Mesenchymal stem cell (in vitro differentiated cells and primary cell): ENCODE measurements around the gene IPCEF1.

Experiments
- DNase-seq: peaks from one replicate; pipeline ENCODE4 v3.0.0-alpha.2; 2013
- H2AFZ ChIP-seq: one replicate; pipeline ENCODE4 v1.6.1; 2013; ENCODE audit warnings: low read depth, mild to moderate bottlenecking, control low read depth, inconsistent platforms, low read length, moderate library complexity
- H2AK5ac ChIP-seq: 2 replicates; pipeline ENCODE4 v1.6.1; 2013; ENCODE audit warnings: low read length, moderate library complexity, mild to moderate bottlenecking, inconsistent platforms; ENCODE audit not compliant: severe bottlenecking
- H2BK120ac ChIP-seq: one replicate; pipeline ENCODE4 v1.6.1; 2013; ENCODE audit warnings: low read depth, mild to moderate bottlenecking, inconsistent platforms, low read length, moderate library complexity
- H2BK12ac ChIP-seq, 2 experiments: one replicate each; pipeline ENCODE4 v1.6.1; 2013; ENCODE audit warnings: inconsistent platforms in 2 of 2, low read length in 2 of 2, mild to moderate bottlenecking in 2 of 2, moderate library complexity in 2 of 2, control low read depth in 1 of 2
- H2BK15ac ChIP-seq: one replicate; pipeline ENCODE4 v1.6.1; 2013; ENCODE audit warnings: mild to moderate bottlenecking, low read depth, inconsistent platforms; ENCODE audit not compliant: poor library complexity, severe bottlenecking
- H2BK5ac ChIP-seq: 2 replicates; pipeline ENCODE4 v1.6.1; 2013; ENCODE audit warnings: low read depth, mild to moderate bottlenecking, low read length, control low read depth, inconsistent platforms; ENCODE audit not compliant: poor library complexity, severe bottlenecking
- H3K14ac ChIP-seq, 2 experiments: one replicate each; pipeline ENCODE4 v1.6.1; 2013; ENCODE audit warnings: inconsistent platforms in 2 of 2, low read length in 2 of 2, control low read depth in 1 of 2, mild to moderate bottlenecking in 1 of 2, moderate library complexity in 1 of 2
- H3K18ac ChIP-seq, 2 experiments: one replicate each; pipeline ENCODE4 v1.6.1; 2013; ENCODE audit warnings: inconsistent platforms in 2 of 2, low read length in 2 of 2, control low read depth in 1 of 2, low read depth in 1 of 2, mild to moderate bottlenecking in 1 of 2
- H3K23ac ChIP-seq, 2 experiments: one replicate each; pipeline ENCODE4 v1.6.1; 2013; ENCODE audit warnings: inconsistent platforms in 2 of 2, low read length in 2 of 2, mild to moderate bottlenecking in 2 of 2, moderate library complexity in 2 of 2, control low read depth in 1 of 2
- H3K27ac ChIP-seq: 2 replicates; pipeline ENCODE4 v1.5.1; 2013; ENCODE audit warnings: mild to moderate bottlenecking, moderate library complexity, low read length, control low read depth, inconsistent platforms; ENCODE audit not compliant: poor library complexity, severe bottlenecking
- H3K27me3 ChIP-seq, 2 experiments: 2 replicates each; pipeline versions ENCODE4 v1.6.1 to v1.7.0; 2013; ENCODE audit warnings: low read length in 2 of 2, mild to moderate bottlenecking in 2 of 2, moderate library complexity in 2 of 2, control low read depth in 1 of 2, inconsistent platforms in 1 of 2; ENCODE audit not compliant: control insufficient read depth in 1 of 2, insufficient read depth in 1 of 2
- H3K36me3 ChIP-seq, 2 experiments: 2 replicates each; pipeline versions ENCODE4 v1.6.1 to v1.7.0; 2013; ENCODE audit warnings: low read length in 2 of 2, control low read depth in 1 of 2, inconsistent platforms in 1 of 2, low read depth in 1 of 2, mild to moderate bottlenecking in 1 of 2; ENCODE audit not compliant: insufficient read depth in 2 of 2, control insufficient read depth in 1 of 2
- H3K4ac ChIP-seq, 2 experiments: one replicate each; pipeline ENCODE4 v1.6.1; 2013; ENCODE audit warnings: inconsistent platforms in 2 of 2, low read length in 2 of 2, mild to moderate bottlenecking in 2 of 2, moderate library complexity in 2 of 2, control low read depth in 1 of 2, low read depth in 1 of 2
- H3K4me1 ChIP-seq: 2 replicates; pipeline ENCODE4 v1.6.1; 2013; ENCODE audit warnings: low read depth, low read length, control low read depth; ENCODE audit not compliant: control insufficient read depth, insufficient read depth
- H3K4me2 ChIP-seq: 2 replicates; pipeline ENCODE4 v1.6.1; 2013; ENCODE audit warnings: low read length, mild to moderate bottlenecking, inconsistent platforms; ENCODE audit not compliant: poor library complexity, severe bottlenecking
- H3K4me3 ChIP-seq, 2 experiments: 2 replicates each; pipeline versions ENCODE4 v1.5.1 to v1.7.0; 2013; ENCODE audit warnings: low read length in 2 of 2, mild to moderate bottlenecking in 2 of 2, control low read depth in 1 of 2, low read depth in 1 of 2; ENCODE audit not compliant: insufficient read depth in 1 of 2
- H3K79me1 ChIP-seq: replicated peaks from 2 replicates; pipeline ENCODE4 v1.6.1; 2013; ENCODE audit warnings: mild to moderate bottlenecking, control low read depth, low read length, inconsistent platforms; ENCODE audit not compliant: poor library complexity, severe bottlenecking
- H3K9ac ChIP-seq: 2 replicates; pipeline ENCODE4 v1.7.0; 2013; ENCODE audit warnings: mild to moderate bottlenecking, low read length, moderate library complexity
- H3K9me3 ChIP-seq: 2 replicates; pipeline ENCODE4 v1.7.0; 2013; ENCODE audit warnings: mild to moderate bottlenecking, low read length; ENCODE audit not compliant: control insufficient read depth
- H4K8ac ChIP-seq: one replicate; pipeline ENCODE4 v1.6.1; 2013; ENCODE audit warnings: inconsistent platforms, mild to moderate bottlenecking, low read length, moderate library complexity
- H4K91ac ChIP-seq: one replicate; pipeline ENCODE4 v1.6.1; 2013; ENCODE audit warnings: mild to moderate bottlenecking, low read length, inconsistent platforms
- WGBS: methylation state at CpG from one replicate; pipeline ENCODE4 v1.1.7; 2013; ENCODE audit warnings: mixed read lengths; 5-methylcytosine and 5-hydroxymethylcytosine counted together

Gene IPCEF1

GRCh38 chr6:154367839-154368695 lies 11.5 kb upstream of the IPCEF1 start:
- Histone ChIP-seq H3K4ac (no peak overlapping the region), H2BK12ac (no peak overlapping the region)
- 94% methylated on average over 8 of the region's 9 CpGs for WGBS

DNA sequence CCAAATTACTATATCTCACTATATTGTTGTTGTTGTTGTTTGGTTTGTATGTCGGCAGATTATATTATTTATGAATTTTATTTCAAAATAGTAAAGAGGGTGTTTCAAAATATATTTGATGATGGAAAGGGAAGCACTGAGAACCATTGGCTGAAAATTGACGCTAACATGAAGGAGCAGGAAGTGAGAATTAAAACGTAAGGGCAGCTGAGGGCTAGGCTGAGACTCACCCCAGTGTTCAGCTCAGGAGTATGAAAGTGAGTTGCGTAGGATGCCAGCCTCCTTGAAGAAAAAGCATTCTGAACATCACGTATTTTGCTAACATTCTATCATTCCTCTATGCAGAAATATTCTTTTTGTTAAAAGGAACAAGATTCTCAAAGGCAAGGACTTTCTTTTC lies 10.7 kb upstream of the IPCEF1 start:
- Histone ChIP-seq H3K4me2 (no peak overlapping the region), H2BK5ac (no peak overlapping the region), H3K27me3 (no peaks in the 10 kb centered on the region), H4K8ac (no peak overlapping the region), H3K9ac (no peak overlapping the region), H3K79me1 (no peaks in the 10 kb centered on the region), H3K18ac (no peak overlapping the region), H3K9me3 (no peaks in the 10 kb centered on the region), H2BK12ac (no peak overlapping the region), H3K14ac (no peak overlapping the region), H2BK120ac (no peak overlapping the region), H2BK15ac (no peak overlapping the region), H3K27ac (no peak overlapping the region), H2AK5ac (no peak overlapping the region), H4K91ac (no peak overlapping the region), H3K23ac (no peak overlapping the region), H2AFZ (no peak overlapping the region), H3K4ac (no peak overlapping the region), H3K4me1 (no peaks in the 10 kb centered on the region), H3K36me3 (no peaks in the 10 kb centered on the region), H3K4me3 (no peak overlapping the region)
- WGBS: 100% methylated on average over 4 of the region's 5 CpGs
- no peak for DNase-seq

More at GRCh38 chr6:154367839-154368695, 11.5 kb upstream of the IPCEF1 start:
- H2BK15ac ChIP-seq: no peak overlapping the region
- H3K18ac ChIP-seq: no peak overlapping the region
- H3K27me3 ChIP-seq: no peaks in the 10 kb centered on the region
- no peak overlapping the region for H3K4me2 ChIP-seq
- no peaks in the 10 kb centered on the region for H3K36me3 ChIP-seq
- no peak overlapping the region for H2AK5ac ChIP-seq
- no peaks in the 10 kb centered on the region for H3K9me3 ChIP-seq
- H2BK120ac ChIP-seq: no peak overlapping the region
- DNase-seq: no peak
- H3K79me1 ChIP-seq: no peaks in the 10 kb centered on the region
- no peak overlapping the region for H4K91ac ChIP-seq
- H3K14ac ChIP-seq: peak overlapping the region in 1 of 2 experiments; percentile 48
- H2AFZ ChIP-seq: no peak overlapping the region
- no peak overlapping the region for H3K27ac ChIP-seq
- no peak overlapping the region for H3K23ac ChIP-seq
- H3K4me3 ChIP-seq: no peak overlapping the region
- no peak overlapping the region for H3K9ac ChIP-seq
- H4K8ac ChIP-seq: no peak overlapping the region
- H3K4me1 ChIP-seq: no peaks in the 10 kb centered on the region
- H2BK5ac ChIP-seq: no peak overlapping the region

- Histone ChIP-seq H4K91ac (no peak overlapping the region), H2BK12ac (no peak overlapping the region), H3K9ac (no peak overlapping the region), H3K4me1 (peaks cover 2% of the 10 kb centered on the region), H2AFZ (no peak overlapping the region), H3K4me3 (no peak overlapping the region), H3K23ac (no peak overlapping the region), H3K18ac (no peak overlapping the region), H2BK120ac (no peak overlapping the region), H4K8ac (no peak overlapping the region), H3K9me3 (no peaks in the 10 kb centered on the region), H2BK5ac (no peak overlapping the region), H3K27ac (no peak overlapping the region), H3K14ac (no peak overlapping the region), H2AK5ac (no peak overlapping the region), H3K4ac (no peak overlapping the region), H3K4me2 (no peak overlapping the region), H3K36me3 (no peaks in the 10 kb centered on the region), H3K79me1 (no peaks in the 10 kb centered on the region), H3K27me3 (no peaks in the 10 kb centered on the region), H2BK15ac (no peak overlapping the region)
- WGBS: 88% methylated on average over 2 of the region's 4 CpGs
- DNase-seq: no peak
Measured at GRCh38 chr6:154363821-154364220, 7.2 kb upstream of the IPCEF1 start.

GRCh38 chr6:154361476-154361875 lies 4.9 kb upstream of the IPCEF1 start:
- Histone ChIP-seq H3K14ac (no peak overlapping the region), H3K9ac (no peak overlapping the region), H2BK12ac (no peak overlapping the region), H3K23ac (no peak overlapping the region), H2BK15ac (no peak overlapping the region), H2AK5ac (no peak overlapping the region), H3K4ac (no peak overlapping the region), H3K36me3 (no peaks in the 10 kb centered on the region), H3K27ac (no peak overlapping the region), H3K27me3 (no peaks in the 10 kb centered on the region), H3K4me3 (no peak overlapping the region), H3K4me1 (peaks cover 2% of the 10 kb centered on the region), H2AFZ (no peak overlapping the region), H3K79me1 (no peaks in the 10 kb centered on the region), H2BK120ac (no peak overlapping the region), H2BK5ac (no peak overlapping the region), H3K18ac (no peak overlapping the region), H3K9me3 (no peaks in the 10 kb centered on the region), H4K91ac (no peak overlapping the region), H4K8ac (no peak overlapping the region), H3K4me2 (no peak overlapping the region)
- WGBS: 95% methylated on average over 4 of the region's 5 CpGs
- no peak for DNase-seq
